ENCODE measurements around the gene PPP1R12C. TPM values are rescaled to one million over a fixed set of nuclear protein-coding genes. Genes with fewer than 3 reads are reported as not detected.

The PPP1R12C gene
- total RNA-seq (2022; extraction: Qiagen RNA extraction; ENCODE audit: low read depth) = 57.3 to 91.8 TPM (median 81.7 TPM) in 5 replicates

GRCh38 chr19:55116859-55117662 is at the start of gene PPP1R12C:
TSS of gene PPP1R12C (minus strand) at chr19:55117637. CDS start at chr19:55117543, 94 bp downstream.

GRCh38 chr19:55166530-55167268 is 49.3 kb upstream of the PPP1R12C start, which contains the start of gene DNAAF3:
TSS of gene DNAAF3 (minus strand) at chr19:55166613. CDS start at chr19:55166413, 200 bp downstream.

GRCh38 chr19:55157064-55157908 is 39.8 kb upstream of the PPP1R12C start, which contains the start of gene TNNI3:
TSS of gene TNNI3 (minus strand) at chr19:55157732. CDS start at chr19:55157589, 143 bp downstream.

GRCh38 chr19:55149078-55150003 is 31.9 kb upstream of the PPP1R12C start, which contains the start of gene TNNT1:
TSS of gene TNNT1 (minus strand) at chr19:55149206. CDS start at chr19:55147157, 2,049 bp downstream.

GRCh38 chr19:55075371-55075998 is 42.0 kb downstream of the PPP1R12C start, which contains the start of gene EPS8L1:
TSS of gene EPS8L1 (plus strand) at chr19:55075869. CDS start at chr19:55076445, 576 bp downstream.

GRCh38 chr19:55062735-55063491 is 54.5 kb downstream of the PPP1R12C start, which contains the start of gene RDH13:
TSS of gene RDH13 (minus strand) at chr19:55063148. CDS start at chr19:55063032, 116 bp downstream.

Other genes starting within 250 kb of the PPP1R12C start
- not detected in 5 replicates for gene FCAR, start 243.4 kb downstream of the PPP1R12C start, total RNA-seq (2022; extraction: Qiagen RNA extraction; ENCODE audit: low read depth)
- gene NCR1, start 211.5 kb downstream of the PPP1R12C start, total RNA-seq (2022; extraction: Qiagen RNA extraction; ENCODE audit: low read depth) = not detected in 5 replicates
- gene NLRP7, start 170.1 kb downstream of the PPP1R12C start, total RNA-seq (2022; extraction: Qiagen RNA extraction; ENCODE audit: low read depth) = 0.06 to 0.38 TPM in 2 of 5 replicates, not detected in the others
- gene NLRP2, start 151.3 kb downstream of the PPP1R12C start, total RNA-seq (2022; extraction: Qiagen RNA extraction; ENCODE audit: low read depth) = 22.2 to 28.4 TPM (median 27.4 TPM) in 5 replicates
- 0.07 to 0.15 TPM (median 0.12 TPM) in 4 of 5 replicates, not detected in the other for gene GP6, start 79.4 kb downstream of the PPP1R12C start, total RNA-seq (2022; extraction: Qiagen RNA extraction; ENCODE audit: low read depth)
- gene RDH13, start 54.5 kb downstream of the PPP1R12C start, total RNA-seq (2022; extraction: Qiagen RNA extraction; ENCODE audit: low read depth) = 16.7 to 21.1 TPM (median 20.7 TPM) in 5 replicates
- gene EPS8L1, start 41.8 kb downstream of the PPP1R12C start, total RNA-seq (2022; extraction: Qiagen RNA extraction; ENCODE audit: low read depth) = 2.8 to 5.9 TPM (median 5.7 TPM) in 5 replicates
- 116 to 141 TPM (median 128 TPM) in 5 replicates for gene TNNT1, start 31.6 kb upstream of the PPP1R12C start, total RNA-seq (2022; extraction: Qiagen RNA extraction; ENCODE audit: low read depth)
- gene TNNI3, start 40.1 kb upstream of the PPP1R12C start, total RNA-seq (2022; extraction: Qiagen RNA extraction; ENCODE audit: low read depth) = 7.0 to 9.0 TPM (median 8.4 TPM) in 5 replicates
- 5.6 to 6.5 TPM (median 6.0 TPM) in 5 replicates for gene DNAAF3, start 49.0 kb upstream of the PPP1R12C start, total RNA-seq (2022; extraction: Qiagen RNA extraction; ENCODE audit: low read depth)
- 2.5 to 5.1 TPM (median 3.9 TPM) in 5 replicates for gene SYT5, start 62.7 kb upstream of the PPP1R12C start, total RNA-seq (2022; extraction: Qiagen RNA extraction; ENCODE audit: low read depth)
- 3.7 to 7.4 TPM (median 4.9 TPM) in 5 replicates for gene PTPRH, start 91.9 kb upstream of the PPP1R12C start, total RNA-seq (2022; extraction: Qiagen RNA extraction; ENCODE audit: low read depth)
- 3.2 to 7.0 TPM (median 4.7 TPM) in 5 replicates for gene TMEM86B, start 111.1 kb upstream of the PPP1R12C start, total RNA-seq (2022; extraction: Qiagen RNA extraction; ENCODE audit: low read depth)
- 93.5 to 137 TPM (median 122 TPM) in 5 replicates for gene PPP6R1, start 141.4 kb upstream of the PPP1R12C start, total RNA-seq (2022; extraction: Qiagen RNA extraction; ENCODE audit: low read depth)
- 118 to 148 TPM (median 139 TPM) in 5 replicates for gene HSPBP1, start 162.5 kb upstream of the PPP1R12C start, total RNA-seq (2022; extraction: Qiagen RNA extraction; ENCODE audit: low read depth)
- 3.4 to 5.4 TPM (median 4.8 TPM) in 5 replicates for gene BRSK1, start 166.4 kb upstream of the PPP1R12C start, total RNA-seq (2022; extraction: Qiagen RNA extraction; ENCODE audit: low read depth)
- not detected in 5 replicates for gene TMEM150B, start 207.7 kb upstream of the PPP1R12C start, total RNA-seq (2022; extraction: Qiagen RNA extraction; ENCODE audit: low read depth)
- gene KMT5C, start 222.2 kb upstream of the PPP1R12C start, total RNA-seq (2022; extraction: Qiagen RNA extraction; ENCODE audit: low read depth) = 7.5 to 12.2 TPM (median 9.8 TPM) in 5 replicates
- 0.93 to 1.6 TPM (median 1.0 TPM) in 5 replicates for gene COX6B2, start 237.1 kb upstream of the PPP1R12C start, total RNA-seq (2022; extraction: Qiagen RNA extraction; ENCODE audit: low read depth)
- gene GARIN5B, start 245.6 kb upstream of the PPP1R12C start, total RNA-seq (2022; extraction: Qiagen RNA extraction; ENCODE audit: low read depth) = 0.11 to 0.24 TPM (median 0.18 TPM) in 5 replicates

Measured in A549 treated with DMSO at 1 μM for 4 hours (cell line).